Lower leg skin (tissue), 4 donors: ENCODE results near the gene TMOD4. TPM values are rescaled to one million over a fixed set of nuclear protein-coding genes. Genes with fewer than 3 reads are reported as not detected.
A peak's percentile ranks its signal among the peaks of the same experiment; 100 is the strongest.

Source experiments
- DNase-seq, 2 donors: peaks; one replicate each; pipeline ENCODE4 v3.0.0-alpha.2; 2019; ENCODE audit warnings: low spot score in 2 of 2
- H3K4me3 ChIP-seq: fragments of 200-600 bp; sonication (generic); 2 replicates; pipeline ENCODE4 v1.5.1; 2017; ENCODE audit warnings: mild to moderate bottlenecking, low read depth; ENCODE audit not compliant: poor library complexity, severe bottlenecking
- CTCF ChIP-seq, 3 donors: fragments of 450-650 bp; IDR thresholded peaks; one replicate each; pipeline ENCODE4 v1.5.1; 2016; ENCODE audit warnings: antibody characterized with exemption in 3 of 3, mild to moderate bottlenecking in 3 of 3, moderate library complexity in 2 of 3
- POLR2A ChIP-seq, 2 donors: fragments of 450-650 bp; IDR thresholded peaks; one replicate each; pipeline ENCODE4 v1.6.1; 2016 to 2017; ENCODE audit warnings: antibody characterized with exemption in 2 of 2, mild to moderate bottlenecking in 1 of 2, moderate library complexity in 1 of 2
- WGBS, 2 donors: methylation state at CpG; one replicate each; pipeline ENCODE4 v1.1.5; 2018; 5-methylcytosine and 5-hydroxymethylcytosine counted together
- intact Hi-C: fragments of 100-400 bp; cut with DNase I; formaldehyde crosslinking; loops from one replicate; pipeline ENCODE4 v1.15.0; 2023; ENCODE audit warnings: low total_unique reads
- total RNA-seq, 4 donors: library from RNA; depleted of rRNA; stranded (reverse); fragments of >200 nt; gene quantifications; one replicate each; pipeline ENCODE4 v1.1.0, GENCODE V29; 2016

TMOD4 gene
- under 1 TPM in 1 of 4 donors, not detected in 3; 0.49 TPM for total RNA-seq

- TF ChIP-seq POLR2A (IDR thresholded peaks at IDR 0.05) (no peak), CTCF (IDR thresholded peaks at IDR 0.05) (no peak)
- intact Hi-C loops = no loop called here
- H3K4me3 ChIP-seq = no peak within 1 kb of the TSS
- WGBS, 2 donors = 48 to 52% methylated on average over 4 of the region's 4 CpGs
- no peak for DNase-seq
Observed at GRCh38 chr1:151175863-151176262, at the start of gene TMOD4. TSS of gene TMOD4 (minus strand) at chr1:151175981. CDS start at chr1:151174875, 1,106 bp downstream.

GRCh38 chr1:151222130-151222529 lies 46.3 kb upstream of the TMOD4 start:
- H3K4me3 ChIP-seq = no peak overlapping the region
- no peak for DNase-seq
- intact Hi-C loops = no loop called here
- 76% methylated on average over 4 of the region's 4 CpGs for WGBS, 2 donors
- no peak for TF ChIP-seq POLR2A (IDR thresholded peaks at IDR 0.05)
- TF ChIP-seq CTCF (IDR thresholded peaks at IDR 0.05) = no peak

GRCh38 chr1:151221616-151222015 lies 45.8 kb upstream of the TMOD4 start:
- no peak overlapping the region for H3K4me3 ChIP-seq
- peak in 1 of 2 donors; percentile 28 for DNase-seq
- TF ChIP-seq POLR2A (IDR thresholded peaks at IDR 0.05) (no peak), CTCF (IDR thresholded peaks at IDR 0.05) (no peak)
- WGBS, 2 donors = 82 to 83% methylated on average over 1 of the region's 1 CpG
- intact Hi-C loops = no loop called here

- DNase-seq = no peak
- intact Hi-C loops = no loop called here
- TF ChIP-seq CTCF (IDR thresholded peaks at IDR 0.05) (no peak), POLR2A (IDR thresholded peaks at IDR 0.05) (no peak)
- 30% methylated on average over 2 of the region's 2 CpGs for WGBS, 2 donors
- H3K4me3 ChIP-seq = no peak overlapping the region
Observed at GRCh38 chr1:151213560-151213959, 37.8 kb upstream of the TMOD4 start.

- H3K4me3 ChIP-seq = no peak overlapping the region
- 76 to 81% methylated on average over 15 of the region's 15 CpGs for WGBS, 2 donors
Observed at GRCh38 chr1:151211972-151212705, 36.4 kb upstream of the TMOD4 start.

More at GRCh38 chr1:151211972-151212705, 36.4 kb upstream of the TMOD4 start:
- peak in 1 of 2 donors; percentile 36 for DNase-seq
- intact Hi-C loops = no loop called here
- TF ChIP-seq CTCF (IDR thresholded peaks at IDR 0.05) = no peak
- no peak for TF ChIP-seq POLR2A (IDR thresholded peaks at IDR 0.05)
